Hepatocyte (in vitro differentiated cells): Measurements from ENCODE around the gene RIC8B. TPM values are rescaled to one million over a fixed set of nuclear protein-coding genes. Genes with fewer than 3 reads are reported as not detected.

Source experiments
- DNase-seq: peaks from one replicate; pipeline ENCODE4 v3.0.0-alpha.2; 2016; ENCODE audit warnings: low spot score
- H2AFZ ChIP-seq: fragments of 200-600 bp; sonication (generic); 2 replicates; pipeline ENCODE4 v1.6.0; 2016; ENCODE audit warnings: antibody characterized with exemption, mild to moderate bottlenecking
- H3K27ac ChIP-seq: fragments of 200-600 bp; sonication (generic); 2 replicates; pipeline ENCODE4 v1.5.1; 2016; ENCODE audit warnings: mild to moderate bottlenecking
- H3K27me3 ChIP-seq: fragments of 200-600 bp; sonication (generic); 2 replicates; pipeline ENCODE4 v1.6.1; 2016
- H3K36me3 ChIP-seq: fragments of 200-600 bp; sonication (generic); replicated peaks from 2 replicates; pipeline ENCODE4 v1.5.1; 2016; ENCODE audit warnings: low read depth; ENCODE audit not compliant: insufficient read depth
- H3K4me1 ChIP-seq: fragments of 200-600 bp; sonication (generic); 2 replicates; pipeline ENCODE4 v1.5.1; 2016; ENCODE audit warnings: mild to moderate bottlenecking, moderate library complexity; ENCODE audit not compliant: insufficient read depth
- H3K4me2 ChIP-seq: fragments of 200-600 bp; sonication (generic); 2 replicates; pipeline ENCODE4 v1.6.0; 2016
- H3K4me3 ChIP-seq: fragments of 200-600 bp; sonication (generic); 2 replicates; pipeline ENCODE4 v1.5.1; 2016; ENCODE audit warnings: mild to moderate bottlenecking
- H3K79me2 ChIP-seq: fragments of 200-600 bp; sonication (generic); 2 replicates; pipeline ENCODE4 v1.6.0; 2017; ENCODE audit warnings: mild to moderate bottlenecking
- H3K9me2 ChIP-seq: fragments of 200-600 bp; sonication (generic); replicated peaks from 2 replicates; pipeline ENCODE4 v1.6.0; 2017; ENCODE audit warnings: mild to moderate bottlenecking; ENCODE audit not compliant: insufficient read depth
- H3K9me3 ChIP-seq: fragments of 200-600 bp; sonication (generic); 2 replicates; pipeline ENCODE4 v1.5.1; 2016; ENCODE audit warnings: low read depth, mild to moderate bottlenecking
- H4K20me1 ChIP-seq: fragments of 200-600 bp; sonication (generic); 2 replicates; pipeline ENCODE4 v1.6.0; 2016; ENCODE audit warnings: mild to moderate bottlenecking; ENCODE audit not compliant: insufficient read depth, poor library complexity, severe bottlenecking
- EZH2 ChIP-seq: fragments of 200-600 bp; sonication (generic); IDR thresholded peaks from 2 replicates; pipeline ENCODE4 v1.6.1; 2016; ENCODE audit warnings: antibody characterized with exemption, mild to moderate bottlenecking, borderline replicate concordance
- EZH2phosphoT487 ChIP-seq: fragments of 200-600 bp; sonication (generic); IDR thresholded peaks from one replicate; pipeline ENCODE4 v1.6.1; 2018; ENCODE audit warnings: antibody characterized with exemption, mild to moderate bottlenecking, low read depth, moderate library complexity; ENCODE audit not compliant: unreplicated experiment, severe bottlenecking
- WGBS: methylation state at CpG from one replicate; pipeline ENCODE4 v1.1.6; 2016; ENCODE audit warnings: low lambda C conversion rate; ENCODE audit errors: missing lambda C conversion rate; 5-methylcytosine and 5-hydroxymethylcytosine counted together
- polyA plus RNA-seq: library from polyadenylated mRNA; unstranded; fragments of >200 nt; fragmentation: Nextera tagmentation; extraction: Ambion mirVana; gene quantifications from 2 replicates; pipeline ENCODE4 v1.2.1, GENCODE V29; 2016
- total RNA-seq: library from RNA; depleted of rRNA; stranded (reverse); fragments of >200 nt; gene quantifications from 2 replicates; pipeline ENCODE4 v1.2.3, GENCODE V29; 2014
- TF ChIP-seq, protein P1 (sequence below): fragments of 200-600 bp; sonication (generic); IDR thresholded peaks from 2 replicates; pipeline ENCODE4 v1.5.1; 2016; ENCODE audit warnings: antibody characterized with exemption, mild to moderate bottlenecking; ENCODE audit not compliant: poor library complexity

RIC8B gene
- total and polyA plus RNA-seq, 2 experiments from 2014 or later, result 5.4 to 10.6 TPM

DNA sequence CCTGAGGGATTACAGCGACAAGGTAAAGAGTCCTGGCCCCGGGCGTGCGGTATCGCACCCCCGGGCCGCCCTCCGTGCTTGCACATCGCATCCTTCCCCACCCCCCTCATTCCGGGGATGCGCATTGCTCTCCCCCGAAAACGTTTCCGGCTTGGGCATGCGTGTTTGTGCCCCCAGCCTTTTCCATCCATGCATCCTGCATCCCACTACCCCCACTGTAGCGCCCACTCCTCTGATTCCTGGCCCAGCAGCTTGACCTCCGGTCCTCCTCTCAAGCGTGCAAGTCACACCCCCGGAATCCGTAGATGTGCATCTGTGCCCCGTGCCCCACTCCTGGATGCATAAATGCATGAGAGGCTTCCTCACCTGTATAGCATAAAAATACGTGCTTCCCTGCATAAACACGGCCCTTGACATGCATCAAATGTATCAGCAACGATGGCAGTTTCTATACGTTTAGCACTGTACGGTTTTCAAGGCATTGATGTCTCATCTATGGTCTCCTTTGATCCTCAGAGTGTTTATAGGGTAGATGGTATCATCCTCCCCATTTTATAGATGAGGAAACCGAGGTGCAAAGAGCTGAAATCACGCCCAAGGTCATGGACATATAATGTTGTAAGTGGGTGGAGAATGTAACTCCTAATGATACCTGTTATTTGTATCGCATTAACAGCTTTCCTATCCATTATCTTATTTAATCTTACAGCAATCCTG is 484 bp downstream of the RIC8B start:
- Histone ChIP-seq H3K4me3 (peak overlapping the region; percentile 62), H3K27ac (peak overlapping the region; percentile 97), H3K4me1 (no peaks in the 10 kb centered on the region), H3K79me2 (peaks cover 49% of the 10 kb centered on the region), H2AFZ (peak overlapping the region; percentile 31), H3K9me3 (no peaks in the 10 kb centered on the region), H3K27me3 (no peaks in the 10 kb centered on the region), H3K36me3 (no peaks in the 10 kb centered on the region), H4K20me1 (no peaks in the 10 kb centered on the region), H3K9me2 (no peaks in the 10 kb centered on the region), H3K4me2 (peak overlapping the region; percentile 83)
- TF ChIP-seq EZH2 (no peak), EZH2phosphoT487 (no peak)
- TF ChIP-seq, protein P1, sequence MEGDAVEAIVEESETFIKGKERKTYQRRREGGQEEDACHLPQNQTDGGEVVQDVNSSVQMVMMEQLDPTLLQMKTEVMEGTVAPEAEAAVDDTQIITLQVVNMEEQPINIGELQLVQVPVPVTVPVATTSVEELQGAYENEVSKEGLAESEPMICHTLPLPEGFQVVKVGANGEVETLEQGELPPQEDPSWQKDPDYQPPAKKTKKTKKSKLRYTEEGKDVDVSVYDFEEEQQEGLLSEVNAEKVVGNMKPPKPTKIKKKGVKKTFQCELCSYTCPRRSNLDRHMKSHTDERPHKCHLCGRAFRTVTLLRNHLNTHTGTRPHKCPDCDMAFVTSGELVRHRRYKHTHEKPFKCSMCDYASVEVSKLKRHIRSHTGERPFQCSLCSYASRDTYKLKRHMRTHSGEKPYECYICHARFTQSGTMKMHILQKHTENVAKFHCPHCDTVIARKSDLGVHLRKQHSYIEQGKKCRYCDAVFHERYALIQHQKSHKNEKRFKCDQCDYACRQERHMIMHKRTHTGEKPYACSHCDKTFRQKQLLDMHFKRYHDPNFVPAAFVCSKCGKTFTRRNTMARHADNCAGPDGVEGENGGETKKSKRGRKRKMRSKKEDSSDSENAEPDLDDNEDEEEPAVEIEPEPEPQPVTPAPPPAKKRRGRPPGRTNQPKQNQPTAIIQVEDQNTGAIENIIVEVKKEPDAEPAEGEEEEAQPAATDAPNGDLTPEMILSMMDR, result no peak
- DNase-seq, result peak; percentile 12
- WGBS, result 9% methylated on average over 20 of the region's 29 CpGs

DNA sequence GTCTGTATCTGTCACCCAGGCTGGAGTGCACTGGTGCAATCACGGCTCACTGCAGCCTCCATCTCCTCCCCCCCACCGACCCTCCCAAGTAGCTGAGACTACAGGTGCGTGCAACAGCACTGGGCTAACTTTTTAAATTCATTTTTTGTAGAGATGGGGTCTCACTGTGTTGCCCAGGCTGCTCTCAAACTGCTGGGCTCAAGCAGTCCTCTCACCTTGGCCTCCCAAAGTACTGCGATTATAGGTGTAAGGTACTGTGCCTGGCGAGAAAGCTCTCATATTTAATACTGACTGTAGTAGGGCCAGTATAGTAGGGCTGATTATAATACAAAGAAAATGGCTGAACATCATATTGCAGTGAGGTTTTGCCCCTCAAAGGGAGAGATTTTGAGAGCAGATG is 2.4 kb downstream of the RIC8B start:
- Histone ChIP-seq H3K9me2 (no peaks in the 10 kb centered on the region), H3K9me3 (no peaks in the 10 kb centered on the region), H3K4me2 (no peak overlapping the region), H3K4me1 (no peaks in the 10 kb centered on the region), H3K36me3 (no peaks in the 10 kb centered on the region), H3K27ac (no peak overlapping the region), H3K27me3 (no peaks in the 10 kb centered on the region), H3K79me2 (peaks cover 67% of the 10 kb centered on the region), H4K20me1 (no peaks in the 10 kb centered on the region), H2AFZ (no peak overlapping the region), H3K4me3 (no peak overlapping the region)
- WGBS, result 93% methylated on average over 5 of the region's 5 CpGs
- TF ChIP-seq, protein P1, result no peak
- TF ChIP-seq EZH2, result no peak
- TF ChIP-seq EZH2phosphoT487, result no peak
- no peak for DNase-seq

DNA sequence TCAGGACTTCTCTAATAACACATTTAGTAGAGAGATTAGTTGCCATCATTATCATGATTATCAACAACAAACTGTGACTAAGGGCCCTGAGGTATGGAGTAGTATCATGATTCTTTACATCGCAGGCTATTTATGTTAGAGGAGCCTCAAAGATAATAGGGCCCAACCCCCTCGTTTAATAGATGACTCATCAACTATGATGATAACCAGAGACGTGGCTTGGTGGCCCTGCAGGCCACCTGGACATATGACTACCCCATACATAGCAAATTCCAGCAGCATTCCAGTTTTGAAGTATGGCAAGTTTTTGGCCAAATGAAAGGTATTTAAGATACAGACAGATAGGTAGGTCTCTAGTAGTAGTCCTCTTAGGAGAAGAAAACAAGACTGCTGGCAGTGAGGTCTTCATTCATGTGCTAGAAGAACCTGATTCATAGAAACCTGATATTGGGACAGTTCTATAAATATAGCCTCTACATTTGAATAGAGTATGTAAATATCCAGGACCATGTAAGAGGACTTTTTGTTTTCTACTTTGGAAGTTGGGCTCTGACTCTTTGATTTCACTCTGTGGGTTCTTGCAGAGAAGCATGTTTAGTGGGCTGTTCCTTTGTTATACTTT is 5.6 kb downstream of the RIC8B start:
- Histone ChIP-seq H3K4me3 (no peak overlapping the region), H3K79me2 (peaks cover 85% of the 10 kb centered on the region), H3K4me1 (no peaks in the 10 kb centered on the region), H3K4me2 (no peak overlapping the region), H3K27me3 (no peaks in the 10 kb centered on the region), H4K20me1 (no peaks in the 10 kb centered on the region), H3K9me3 (no peaks in the 10 kb centered on the region), H3K9me2 (no peaks in the 10 kb centered on the region), H2AFZ (no peak overlapping the region), H3K36me3 (no peaks in the 10 kb centered on the region), H3K27ac (peak overlapping the region; percentile 47)
- 29% methylated on average over 3 of the region's 3 CpGs for WGBS
- peak; percentile 32 for DNase-seq
- TF ChIP-seq, protein P1, result no peak
- TF ChIP-seq EZH2phosphoT487, result no peak
